Colonic mucosa (tissue), 4 donors: ENCODE data around the gene RIMBP2. TPM values are rescaled to one million over a fixed set of nuclear protein-coding genes. Genes with fewer than 3 reads are reported as not detected.

Experiments used
- DNase-seq: peaks from one replicate; pipeline ENCODE4 v3.0.0-alpha.2; 2020
- H3K27ac ChIP-seq: fragments of 200-600 bp; one replicate; pipeline ENCODE4 v1.8.0; 2021
- H3K27me3 ChIP-seq: fragments of 200-600 bp; one replicate; pipeline ENCODE4 v1.8.0; 2021
- H3K36me3 ChIP-seq: fragments of 200-600 bp; one replicate; pipeline ENCODE4 v1.8.0; 2021
- H3K4me1 ChIP-seq: fragments of 200-600 bp; one replicate; pipeline ENCODE4 v1.8.0; 2021; ENCODE audit warnings: mild to moderate bottlenecking
- H3K4me3 ChIP-seq: fragments of 200-600 bp; one replicate; pipeline ENCODE4 v1.8.0; 2021
- H3K9ac ChIP-seq, 2 donors: one replicate each; pipeline ENCODE4 v1.7.0; 2013; ENCODE audit warnings: control low read depth in 2 of 2, low read depth in 2 of 2, low read length in 2 of 2
- H3K9me3 ChIP-seq: fragments of 200-600 bp; one replicate; pipeline ENCODE4 v1.8.0; 2021
- CTCF ChIP-seq: fragments of 200-600 bp; IDR thresholded peaks from one replicate; pipeline ENCODE4 v1.8.0; 2022; ENCODE audit warnings: antibody characterized with exemption, mild to moderate bottlenecking
- intact Hi-C: fragments of 100-400 bp; cut with DNase I; formaldehyde crosslinking; loops from one replicate; pipeline ENCODE4 v1.14.1; 2022
- total RNA-seq, 2 donors: library from RNA; stranded (reverse); fragmentation: NEBNext Ultra II Directional in 1 of 2; extraction: Animal tissue kit (Norgen Biotek cat#: 25700) in 1 of 2; gene quantifications; one replicate each; pipeline ENCODE4 v1.2.1, GENCODE V29; 2021
- donor health status: healthy.
- donor health status: DM: no; HTN: no; CAD: no.
- donor health status: DM: no; HTN: no; CAD: no.

Gene RIMBP2
- total RNA-seq, 2 donors from 2014 or later, result 4.8 to 5.6 TPM

- H3K9ac ChIP-seq, result no peak overlapping the region
- DNase-seq, result no peak
- H3K9me3 ChIP-seq, result no peaks in the 10 kb centered on the region
- no peak overlapping the region for H3K4me3 ChIP-seq
- H3K4me1 ChIP-seq, result no peaks in the 10 kb centered on the region
- H3K27ac ChIP-seq, result no peak overlapping the region
- intact Hi-C loops, result no loop called here
- TF ChIP-seq CTCF, result no peak
- no peaks in the 10 kb centered on the region for H3K36me3 ChIP-seq
- H3K27me3 ChIP-seq, result no peaks in the 10 kb centered on the region
Measured at GRCh38 chr12:130398100-130398848, 317.8 kb downstream of the RIMBP2 start.

- DNase-seq, result no peak
- no peak overlapping the region for H3K27ac ChIP-seq
- H3K27me3 ChIP-seq, result no peaks in the 10 kb centered on the region
- H3K9ac ChIP-seq, result no peak overlapping the region
- H3K36me3 ChIP-seq, result no peaks in the 10 kb centered on the region
- intact Hi-C loops, result no loop called here
- TF ChIP-seq CTCF, result no peak
- H3K4me3 ChIP-seq, result no peak overlapping the region
- no peaks in the 10 kb centered on the region for H3K9me3 ChIP-seq
- H3K4me1 ChIP-seq, result no peaks in the 10 kb centered on the region
Measured at GRCh38 chr12:130396667-130397066, 319.4 kb downstream of the RIMBP2 start.

- H3K36me3 ChIP-seq, result no peaks in the 10 kb centered on the region
- no peak overlapping the region for H3K4me3 ChIP-seq
- intact Hi-C loops, result no loop called here
- no peaks in the 10 kb centered on the region for H3K9me3 ChIP-seq
- DNase-seq, result no peak
- no peak overlapping the region for H3K27ac ChIP-seq
- no peaks in the 10 kb centered on the region for H3K4me1 ChIP-seq
- H3K27me3 ChIP-seq, result no peaks in the 10 kb centered on the region
- H3K9ac ChIP-seq, result no peak overlapping the region
- no peak for TF ChIP-seq CTCF
Measured at GRCh38 chr12:130394906-130395305, 321.2 kb downstream of the RIMBP2 start.

GRCh38 chr12:130391186-130391585, 324.9 kb downstream of the RIMBP2 start:
- H3K9me3 ChIP-seq, result no peaks in the 10 kb centered on the region
- no peak for DNase-seq
- no peaks in the 10 kb centered on the region for H3K36me3 ChIP-seq
- intact Hi-C loops, result no loop called here
- no peak overlapping the region for H3K27ac ChIP-seq
- no peak overlapping the region for H3K9ac ChIP-seq
- H3K27me3 ChIP-seq, result no peaks in the 10 kb centered on the region
- H3K4me1 ChIP-seq, result no peaks in the 10 kb centered on the region
- TF ChIP-seq CTCF, result no peak
- no peak overlapping the region for H3K4me3 ChIP-seq

- intact Hi-C loops, result no loop called here
- no peaks in the 10 kb centered on the region for H3K27me3 ChIP-seq
- no peak overlapping the region for H3K27ac ChIP-seq
- DNase-seq, result no peak
- no peak overlapping the region for H3K4me3 ChIP-seq
- H3K4me1 ChIP-seq, result no peaks in the 10 kb centered on the region
- no peak for TF ChIP-seq CTCF
- H3K9me3 ChIP-seq, result no peaks in the 10 kb centered on the region
- no peaks in the 10 kb centered on the region for H3K36me3 ChIP-seq
- H3K9ac ChIP-seq, result no peak overlapping the region
Measured at GRCh38 chr12:130385193-130385592, 330.9 kb downstream of the RIMBP2 start.
